Measurements from ENCODE around the gene GLIS1.

GLIS1 gene

DNA sequence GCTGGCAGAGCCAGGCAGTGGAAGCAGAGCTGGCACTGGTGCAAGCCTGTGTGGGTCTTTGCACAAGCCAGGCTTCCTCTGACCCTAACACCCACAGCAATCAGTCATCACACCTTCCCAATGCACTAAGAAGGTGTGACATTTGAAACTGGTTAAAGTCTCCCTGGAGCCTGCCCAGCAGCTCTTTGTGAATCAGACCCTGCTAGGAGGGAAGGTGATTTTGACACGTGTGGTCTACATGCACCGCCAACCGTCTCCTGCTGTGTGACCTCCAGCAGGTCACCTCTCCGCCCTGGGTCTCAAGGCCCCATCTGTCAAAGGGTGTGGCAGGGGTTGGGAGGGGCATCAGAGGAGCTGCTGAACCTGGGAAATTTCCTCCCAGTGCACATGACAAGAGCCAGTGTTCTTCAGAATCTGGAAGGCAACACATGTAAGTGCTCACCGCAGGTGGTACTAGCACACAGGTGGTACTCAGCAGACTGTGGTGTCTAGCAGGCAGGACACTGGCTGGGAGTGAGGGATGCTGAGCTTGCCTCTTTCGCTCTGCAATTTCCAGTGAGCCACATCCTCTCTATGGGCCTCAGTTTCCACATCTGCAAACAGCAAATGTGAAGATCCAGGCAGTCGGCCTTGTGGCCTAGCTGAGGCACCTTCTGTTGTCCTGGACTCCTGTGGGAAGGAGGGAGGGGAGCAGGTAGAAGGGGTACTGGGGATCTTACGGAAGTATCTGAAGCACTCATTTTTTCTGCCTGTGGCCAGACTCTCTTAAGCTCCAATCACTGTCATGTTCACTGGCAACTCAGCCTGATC, 156.5 kb downstream of the GLIS1 start:
- no peak for DNase-seq (ENCODE audit: low read depth in 3 of 3)

GRCh38 chr1:53581476-53581875, 157.5 kb downstream of the GLIS1 start:
- DNase-seq (ENCODE audit: low read depth in 3 of 3): no peak

DNA sequence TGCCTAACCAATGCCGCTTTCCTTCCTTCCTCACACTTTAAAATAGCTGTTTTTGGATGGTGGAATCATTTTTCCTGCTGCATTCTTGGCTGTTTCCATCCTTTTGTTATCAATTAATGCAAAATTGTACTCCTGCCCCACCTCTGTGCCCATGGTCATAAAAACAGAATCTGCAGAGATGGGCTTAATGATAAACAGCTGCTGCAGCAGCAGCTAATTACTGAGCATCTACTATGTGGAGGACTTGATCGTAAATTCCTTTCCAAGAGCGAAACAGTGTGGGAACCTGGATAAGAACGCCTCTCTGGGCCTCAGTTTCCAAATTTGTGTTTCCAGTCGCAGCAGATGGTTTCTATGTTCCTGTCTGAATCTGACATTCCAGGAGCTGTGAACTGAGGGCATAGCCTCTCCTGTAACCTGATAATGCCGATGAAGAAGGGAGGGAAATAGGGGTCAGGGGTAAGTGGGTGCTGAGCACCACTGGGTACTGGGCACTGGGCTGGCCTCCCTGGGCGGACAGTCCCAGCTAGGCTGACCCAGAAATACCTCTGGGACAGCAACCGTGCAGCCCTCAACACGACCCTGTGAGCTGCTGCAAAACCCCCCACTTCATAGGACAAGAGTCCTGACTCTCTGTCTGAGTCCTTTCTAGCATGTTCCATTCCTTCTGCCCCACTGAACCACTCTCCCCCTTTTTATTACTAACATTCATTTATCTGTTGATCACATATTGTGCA, 158.1 kb downstream of the GLIS1 start:
- no peak for DNase-seq (ENCODE audit: low read depth in 3 of 3)

DNA sequence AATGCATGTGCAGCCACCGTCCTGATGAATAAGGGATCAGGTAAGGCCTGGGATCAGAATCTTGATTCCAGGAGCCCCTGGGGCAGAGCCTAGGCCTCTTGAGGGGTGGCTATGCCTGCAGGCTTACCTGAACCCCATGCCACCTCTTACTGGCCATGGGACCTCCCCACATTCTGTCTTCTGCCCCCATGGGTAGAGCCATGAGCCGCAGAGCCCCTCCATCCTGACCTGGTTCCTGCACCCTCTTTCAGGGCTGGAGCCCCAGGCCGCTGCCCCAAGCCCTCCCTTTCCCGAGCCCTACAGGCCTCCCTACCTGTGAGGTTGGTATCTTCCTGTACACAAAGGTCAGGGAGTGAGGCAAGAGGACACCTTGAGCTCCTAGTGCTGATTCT, 159.0 kb downstream of the GLIS1 start:
- no peak for DNase-seq (ENCODE audit: low read depth in 3 of 3)

DNA sequence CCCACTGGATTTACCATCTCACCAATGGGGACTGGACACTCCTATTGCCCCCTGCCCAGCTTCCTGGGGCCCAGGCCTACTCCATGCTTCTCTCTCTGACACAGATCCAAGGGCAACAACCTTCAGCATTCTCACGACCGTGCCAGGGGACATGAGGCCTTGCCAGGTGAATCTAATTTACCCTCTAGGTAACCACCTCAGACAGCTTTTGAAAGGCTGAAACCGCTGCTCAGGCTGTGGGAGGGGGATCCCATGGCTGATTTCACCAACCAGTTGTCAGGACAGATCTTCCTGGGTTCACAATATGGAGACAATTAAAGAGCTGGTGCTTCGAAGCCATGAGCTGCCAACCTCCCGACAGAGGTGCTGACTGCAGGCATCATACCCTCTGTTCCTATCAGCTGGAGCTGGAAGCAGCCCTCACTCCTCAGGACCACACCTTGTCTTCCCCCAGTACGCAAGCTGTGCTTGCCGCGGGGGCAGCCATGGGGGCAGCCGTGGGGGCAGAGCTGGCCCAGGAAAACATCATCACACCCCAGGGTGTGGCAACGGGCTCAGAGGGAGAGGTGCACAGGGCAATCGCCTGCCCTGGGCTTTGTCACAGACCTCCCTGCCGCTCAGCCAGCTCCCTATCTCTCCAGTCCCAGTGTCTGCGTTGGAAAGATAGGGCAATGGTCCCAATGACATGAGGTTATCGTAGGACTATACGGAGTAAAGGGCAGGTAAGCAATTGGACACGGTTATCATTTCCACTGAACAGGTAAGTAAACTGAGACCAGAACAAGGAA, 159.5 kb downstream of the GLIS1 start:
- DNase-seq (ENCODE audit: low read depth in 3 of 3): no peak

DNA sequence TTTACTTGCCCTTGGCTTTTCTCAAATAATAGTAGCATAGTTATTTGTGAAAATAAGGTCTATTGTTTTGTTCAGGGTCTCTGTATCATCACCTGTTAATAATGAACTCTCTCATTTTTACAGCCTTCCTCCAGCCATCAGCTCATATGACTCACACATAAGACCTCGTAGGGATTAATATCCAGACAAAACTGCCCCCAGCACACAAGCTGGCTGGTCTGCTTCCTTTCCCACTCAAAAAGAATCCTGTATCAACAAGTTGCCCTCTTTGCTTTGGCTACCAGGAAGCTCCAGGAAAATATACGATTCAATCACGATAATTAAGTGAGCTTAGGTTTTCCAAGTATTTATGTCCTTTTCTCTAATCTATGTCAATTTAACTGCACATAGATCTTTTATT, 160.6 kb downstream of the GLIS1 start:
- no peak for DNase-seq (ENCODE audit: low read depth in 3 of 3)

GRCh38 chr1:53577761-53578100, 161.2 kb downstream of the GLIS1 start:
- DNase-seq (ENCODE audit: low read depth in 3 of 3): no peak

DNA sequence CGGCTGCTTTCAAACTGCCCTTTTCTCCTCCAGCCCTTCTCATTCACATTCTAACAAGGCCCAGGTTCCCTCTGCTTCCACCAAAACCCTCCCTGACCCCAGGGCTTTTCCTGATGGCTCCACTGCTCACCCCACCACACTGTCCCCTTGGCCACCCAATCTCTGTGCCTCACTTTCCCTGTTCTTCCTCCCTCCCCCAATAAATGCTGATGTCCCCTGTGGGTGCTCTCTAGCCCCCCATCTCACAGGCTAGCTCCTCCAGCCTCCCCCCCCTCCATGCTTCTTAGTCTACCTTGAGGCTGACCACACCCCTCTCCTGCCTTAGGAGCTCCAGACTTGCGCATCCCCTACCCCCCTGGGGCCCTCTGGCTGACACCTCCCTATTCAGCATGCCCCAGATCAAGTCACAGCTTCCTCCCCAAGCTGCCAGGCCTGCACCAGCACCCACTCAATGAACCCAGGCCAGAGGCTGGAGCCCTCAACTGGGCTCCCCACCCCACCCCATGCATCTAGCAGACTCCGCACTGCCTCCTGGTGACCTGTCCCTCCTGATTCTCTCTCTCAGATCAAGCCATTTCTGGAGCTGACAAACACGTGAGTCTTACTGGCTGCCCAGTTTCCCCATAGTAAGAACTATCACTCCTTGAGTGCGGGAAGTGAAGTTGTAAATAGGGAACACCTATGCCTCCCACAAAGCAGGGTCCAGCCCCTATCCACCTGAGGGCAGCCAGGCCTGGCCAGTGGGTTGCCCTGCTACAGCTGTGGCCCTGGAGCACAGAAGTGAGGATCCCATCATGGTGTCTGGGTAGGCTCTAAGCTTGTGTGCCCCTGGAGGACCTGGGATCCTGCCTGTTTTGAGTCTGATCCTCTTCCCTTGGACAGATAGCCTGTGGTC, 161.9 kb downstream of the GLIS1 start:
- DNase-seq (ENCODE audit: low read depth in 3 of 3): no peak

DNA sequence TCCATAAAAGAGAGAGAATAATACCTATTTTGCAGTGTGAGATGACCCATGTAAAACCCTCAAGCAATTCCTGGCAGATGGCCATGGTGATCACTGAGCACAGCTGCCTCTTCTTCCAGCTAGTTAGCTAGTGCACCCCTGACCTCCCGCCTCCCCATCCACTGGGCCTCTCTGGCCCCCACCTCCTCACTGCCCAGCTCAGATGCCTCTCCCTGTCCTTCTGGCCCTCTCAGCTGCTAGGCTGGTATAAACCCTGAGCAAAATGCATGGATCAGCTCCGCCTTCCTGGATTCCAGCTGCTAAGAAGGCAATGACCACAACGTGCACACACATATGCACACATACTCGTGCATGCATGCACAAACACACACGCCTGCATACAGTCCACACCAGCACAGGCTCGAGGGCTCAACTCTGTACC, 162.6 kb downstream of the GLIS1 start:
- no peak for DNase-seq (ENCODE audit: low read depth in 3 of 3)

- no peak for DNase-seq (ENCODE audit: low read depth in 3 of 3)
Measured at GRCh38 chr1:53575955-53576320, 163.0 kb downstream of the GLIS1 start.

DNA sequence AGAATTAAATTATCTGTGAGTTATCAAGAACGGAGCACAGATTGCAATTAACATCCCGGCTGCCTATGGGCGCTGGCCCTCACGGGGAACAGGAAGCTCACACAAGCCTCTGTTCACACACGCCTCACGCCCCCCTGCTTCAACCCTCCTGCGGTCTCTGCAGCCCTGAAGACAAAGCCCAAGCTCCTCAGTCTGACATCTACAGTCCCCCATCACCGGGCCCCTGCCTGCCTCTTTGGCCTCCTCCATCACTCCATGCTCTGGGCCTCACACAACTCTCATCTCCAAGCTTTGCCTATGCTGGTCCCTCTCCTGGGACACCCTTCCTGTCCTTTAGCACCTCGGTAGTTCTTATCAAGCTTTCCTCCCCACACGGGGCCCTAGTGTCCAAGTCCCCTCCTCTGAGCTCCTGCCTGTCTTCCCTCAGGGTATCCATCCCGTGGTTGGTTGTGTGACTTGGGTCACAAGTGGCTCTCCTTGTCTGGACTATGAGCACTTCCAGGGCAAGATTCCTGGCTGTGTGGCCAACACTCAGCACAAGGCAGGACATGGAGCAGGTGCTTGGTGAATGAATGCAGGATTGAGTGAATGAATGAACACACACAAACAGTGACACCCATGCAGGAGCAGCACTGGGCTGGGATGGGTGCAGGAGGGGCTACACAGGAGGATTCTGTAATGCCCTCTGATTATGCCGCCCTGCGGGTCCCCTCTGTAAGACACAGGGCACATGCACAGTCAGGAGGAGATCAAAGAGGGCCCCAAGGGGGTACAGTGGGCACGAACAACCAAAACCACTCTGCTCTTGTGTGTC, 163.6 kb downstream of the GLIS1 start:
- no peak for DNase-seq (ENCODE audit: low read depth in 3 of 3)

GRCh38 chr1:53574621-53575020, 164.3 kb downstream of the GLIS1 start:
- no peak for DNase-seq (ENCODE audit: low read depth in 3 of 3)

- DNase-seq (ENCODE audit: low read depth in 3 of 3): no peak
Measured at GRCh38 chr1:53573931-53574330, 165.0 kb downstream of the GLIS1 start.

GRCh38 chr1:53573522-53573921, 165.4 kb downstream of the GLIS1 start:
- no peak for DNase-seq (ENCODE audit: low read depth in 3 of 3)

GRCh38 chr1:53572815-53573173, 166.2 kb downstream of the GLIS1 start:
- DNase-seq (ENCODE audit: low read depth in 3 of 3): no peak

DNA sequence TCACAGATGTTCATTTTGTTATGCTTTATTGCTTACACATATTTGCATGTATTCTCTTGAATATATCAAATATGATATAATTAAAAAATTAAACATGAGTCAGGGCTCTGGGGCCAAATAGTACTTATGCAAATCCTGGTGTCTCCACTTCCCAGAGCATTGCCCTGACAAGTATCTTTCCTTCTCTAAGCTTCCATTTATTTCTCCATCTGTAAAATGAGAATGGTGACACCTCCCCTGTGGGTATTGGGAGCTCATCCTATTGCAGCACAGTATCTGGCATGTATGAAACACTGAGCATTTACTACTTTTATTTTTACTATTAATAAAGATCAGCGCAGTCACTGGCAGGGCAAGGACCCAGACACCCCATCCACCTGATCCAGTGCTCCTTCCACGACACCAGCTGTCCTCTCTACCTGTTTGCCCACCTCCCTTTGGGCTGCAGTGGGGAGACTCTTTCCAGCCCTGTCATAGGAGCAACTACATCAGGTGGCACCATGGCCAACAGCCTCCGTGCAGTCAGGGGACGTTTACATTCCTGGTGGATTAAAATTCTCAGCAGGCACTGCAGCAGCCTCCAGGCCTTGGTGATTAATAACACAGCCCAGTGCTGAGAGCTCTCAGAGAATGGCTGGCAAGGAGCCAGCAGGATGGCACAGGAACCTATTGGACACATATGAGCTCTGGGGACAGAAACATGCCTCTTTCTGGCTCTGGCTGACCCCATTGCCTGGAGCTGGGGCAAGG, 166.7 kb downstream of the GLIS1 start:
- DNase-seq (ENCODE audit: low read depth in 3 of 3): no peak

GRCh38 chr1:53568540-53568939, 170.4 kb downstream of the GLIS1 start:
- no peak for DNase-seq (ENCODE audit: low read depth in 3 of 3)

DNA sequence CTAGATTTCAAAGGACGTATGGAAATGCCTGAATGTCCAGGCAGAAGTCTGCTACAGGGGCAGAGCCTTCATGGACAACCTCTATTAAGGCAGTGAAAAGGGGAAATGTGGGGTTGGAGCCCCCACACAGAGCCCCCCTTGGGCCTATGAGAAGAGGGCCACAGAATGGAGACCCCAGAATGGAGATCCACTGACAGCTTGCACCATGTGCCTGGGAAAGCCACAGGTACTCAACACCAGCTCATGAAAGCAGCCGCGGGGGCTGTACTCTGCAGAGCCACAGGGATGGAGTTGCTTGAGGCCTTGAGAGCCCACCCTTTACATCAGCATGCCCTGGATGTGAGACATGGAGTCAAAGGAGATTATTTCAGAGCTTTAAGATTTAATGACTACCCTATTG, 171.1 kb downstream of the GLIS1 start:
- no peak for DNase-seq (ENCODE audit: low read depth in 3 of 3)

GRCh38 chr1:53567450-53567849, 171.5 kb downstream of the GLIS1 start:
- DNase-seq (ENCODE audit: low read depth in 3 of 3): no peak

DNA sequence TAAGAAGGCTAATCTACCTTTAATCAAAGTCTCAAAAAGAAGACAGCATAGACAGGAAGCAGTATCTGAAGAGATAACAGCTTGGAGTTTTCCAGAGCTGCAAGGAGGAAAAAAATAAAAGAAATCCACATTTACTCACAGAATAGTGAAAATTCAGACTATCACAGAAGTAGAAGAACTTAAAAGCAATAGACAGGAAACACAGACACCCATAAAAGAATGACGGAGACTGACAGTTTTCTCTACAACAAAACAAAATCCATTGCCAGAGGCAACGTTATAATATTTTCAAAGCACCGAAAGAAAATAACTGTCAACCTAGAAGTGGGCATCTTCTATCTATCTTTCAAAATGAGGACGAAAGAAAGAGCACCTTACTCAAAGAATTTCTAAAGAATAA, 175.4 kb downstream of the GLIS1 start:
- no peak for DNase-seq (ENCODE audit: low read depth in 3 of 3)

Data from stimulated activated CD4-positive, alpha-beta T cell treated with anti-CD3 and anti-CD28 coated beads, TNF-alpha, amount 100 ng/mL, for 24 hours (primary cell).